ENCODE measurements around the gene WIPF1.

GRCh38 chr2:174603280-174603679 is 5.7 kb upstream of the WIPF1 start:
- TF ChIP-seq POLR2A (IDR thresholded peaks at IDR 0.05) (no peak), CTCF (IDR thresholded peaks at IDR 0.05 in 4 of 5, conservative IDR thresholded peaks at IDR 0.05 in 1 of 5) (peak in 3 of 5 experiments; percentile 22 to 48 (median 45))
